ENCODE data around the gene MEF2A.
"Not testable (repeated sequence)": the region's sequence is repeated elsewhere in the genome, so short reads cannot be mapped to it uniquely, and the experiment has no call there.

MEF2A gene

DNA sequence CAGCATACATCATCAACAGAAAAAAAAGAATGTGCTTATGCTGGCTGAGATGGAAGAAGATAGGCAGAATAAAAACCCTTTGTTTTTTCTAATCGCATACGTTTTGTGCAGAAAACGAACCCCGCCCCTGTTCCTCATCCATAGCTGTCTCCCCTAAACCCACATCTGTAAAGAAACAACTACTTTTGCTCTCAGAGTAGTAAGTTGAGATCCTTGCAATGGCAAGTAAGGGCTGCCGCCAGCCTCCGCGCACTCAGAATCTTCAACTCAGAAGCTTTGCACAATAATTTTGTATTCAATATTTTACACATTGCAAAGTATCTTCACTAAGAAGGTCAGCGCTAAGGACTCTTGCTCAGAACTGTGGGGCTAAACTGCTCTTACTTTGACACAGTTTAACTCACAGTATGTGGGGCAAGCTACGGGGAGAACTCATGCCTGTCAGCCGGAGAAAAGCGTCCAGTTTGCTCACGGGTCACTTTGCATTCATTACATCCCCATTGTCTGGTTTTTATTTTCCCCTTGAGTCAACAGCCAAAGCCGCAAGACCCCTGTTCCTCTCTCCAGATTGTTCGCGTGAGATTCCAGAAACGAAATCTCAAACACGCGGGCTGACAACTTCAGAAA, 166.5 kb downstream of the MEF2A start:
- peak in 1 of 2 donors; percentile 18 for DNase-seq

- peak in 1 of 2 donors; percentile 13 for DNase-seq
Observed at GRCh38 chr15:99732751-99733267, 167.0 kb downstream of the MEF2A start.

DNA sequence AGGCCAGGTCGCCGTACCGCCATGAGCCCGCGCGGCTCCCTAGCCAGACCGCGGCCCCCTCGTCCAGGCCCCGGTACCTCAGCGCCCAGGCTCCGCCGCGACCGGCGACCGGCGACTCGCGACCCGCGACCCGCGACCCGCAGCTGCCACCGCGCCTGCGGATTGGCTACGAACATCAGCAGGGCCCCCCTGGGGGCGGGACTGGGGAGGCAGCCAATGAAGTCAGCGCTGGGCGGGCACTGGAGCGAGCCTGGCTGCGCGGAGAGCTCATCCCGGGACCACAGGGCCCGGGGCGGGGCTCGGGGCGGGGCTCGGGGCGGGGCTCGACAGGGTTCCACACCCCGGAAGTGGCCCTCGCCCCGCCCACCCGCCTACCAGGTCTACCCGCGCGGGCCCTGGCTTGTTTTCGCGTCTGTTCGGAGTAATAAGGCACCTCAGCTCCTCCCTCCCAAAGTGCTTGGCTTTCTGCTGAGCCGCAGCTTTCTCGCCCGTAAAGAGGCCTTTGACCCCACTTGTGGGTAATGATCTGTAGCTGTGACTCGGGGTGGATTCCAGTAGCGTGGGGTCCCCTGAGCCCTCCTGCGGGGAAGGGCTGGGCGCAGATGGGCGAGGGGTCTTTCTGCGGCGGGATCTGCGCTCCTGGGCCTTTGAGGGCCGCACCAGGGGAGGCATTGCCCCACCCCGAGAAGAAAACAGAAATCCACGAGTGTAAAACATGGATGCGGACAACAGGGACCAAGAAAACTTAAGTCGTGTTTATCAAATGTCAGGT, 167.7 kb downstream of the MEF2A start, which contains the start of gene LYSMD4:
LYSMD4 (minus strand) TSS at position 170 of the 772 bp plus-strand sequence. CDS start 1,438 bp downstream, outside the sequence.
- peak; percentile 97 to 98 for DNase-seq

DNA sequence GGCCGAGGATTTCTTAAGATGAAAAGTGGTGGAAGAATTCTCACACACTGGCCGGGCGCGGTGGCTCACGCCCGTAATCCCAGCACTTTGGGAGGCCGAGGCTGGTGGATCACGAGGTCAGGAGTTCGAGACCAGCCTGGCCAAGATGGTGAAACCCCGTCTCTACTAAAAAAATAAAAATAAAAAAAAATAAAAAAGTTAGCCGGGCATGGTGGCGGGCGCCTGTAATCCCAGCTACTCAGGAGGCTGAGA, 168.2 kb downstream of the MEF2A start:
- DNase-seq: not testable (repeated sequence)

DNA sequence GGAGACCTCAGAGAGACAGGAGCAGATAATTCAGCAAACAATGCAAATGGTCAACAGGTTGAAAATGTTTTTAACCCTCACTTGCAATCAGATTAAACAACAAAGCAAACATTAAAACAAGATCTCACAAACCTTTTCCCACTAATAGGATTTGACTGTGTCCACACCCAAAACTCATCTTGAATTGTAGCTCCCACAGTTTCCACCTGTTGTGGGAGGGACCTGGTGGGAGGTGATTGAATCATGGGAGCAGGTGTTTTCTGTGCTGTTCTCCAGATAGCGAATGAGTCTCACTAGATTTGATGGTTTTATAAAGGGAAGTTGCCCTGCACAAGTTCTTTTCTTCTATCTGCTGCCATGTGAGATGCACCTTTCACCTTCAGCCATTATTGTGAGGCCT, 168.8 kb downstream of the MEF2A start:
- DNase-seq: no peak

DNA sequence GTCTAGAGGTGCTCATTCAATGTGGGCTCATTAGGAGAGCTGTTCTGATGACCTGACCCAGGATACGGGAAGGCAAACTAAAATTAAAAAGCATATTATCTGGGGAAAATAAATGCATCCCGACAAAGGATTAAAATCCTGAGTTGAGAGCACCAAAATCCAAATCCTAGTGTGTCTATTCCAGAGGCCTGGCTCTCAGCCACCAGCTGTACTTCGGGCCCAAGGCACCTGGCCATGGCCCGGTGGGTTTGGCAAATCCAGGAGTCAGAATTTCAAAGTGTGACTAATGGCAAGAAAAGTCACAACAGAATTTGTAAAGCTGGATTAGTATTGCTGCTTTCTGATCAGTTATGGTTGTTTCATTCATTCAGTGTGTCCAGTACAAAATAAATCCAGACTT, 170.1 kb downstream of the MEF2A start:
- no peak for DNase-seq

GRCh38 chr15:99736702-99737101, 170.9 kb downstream of the MEF2A start:
- DNase-seq: no peak

DNA sequence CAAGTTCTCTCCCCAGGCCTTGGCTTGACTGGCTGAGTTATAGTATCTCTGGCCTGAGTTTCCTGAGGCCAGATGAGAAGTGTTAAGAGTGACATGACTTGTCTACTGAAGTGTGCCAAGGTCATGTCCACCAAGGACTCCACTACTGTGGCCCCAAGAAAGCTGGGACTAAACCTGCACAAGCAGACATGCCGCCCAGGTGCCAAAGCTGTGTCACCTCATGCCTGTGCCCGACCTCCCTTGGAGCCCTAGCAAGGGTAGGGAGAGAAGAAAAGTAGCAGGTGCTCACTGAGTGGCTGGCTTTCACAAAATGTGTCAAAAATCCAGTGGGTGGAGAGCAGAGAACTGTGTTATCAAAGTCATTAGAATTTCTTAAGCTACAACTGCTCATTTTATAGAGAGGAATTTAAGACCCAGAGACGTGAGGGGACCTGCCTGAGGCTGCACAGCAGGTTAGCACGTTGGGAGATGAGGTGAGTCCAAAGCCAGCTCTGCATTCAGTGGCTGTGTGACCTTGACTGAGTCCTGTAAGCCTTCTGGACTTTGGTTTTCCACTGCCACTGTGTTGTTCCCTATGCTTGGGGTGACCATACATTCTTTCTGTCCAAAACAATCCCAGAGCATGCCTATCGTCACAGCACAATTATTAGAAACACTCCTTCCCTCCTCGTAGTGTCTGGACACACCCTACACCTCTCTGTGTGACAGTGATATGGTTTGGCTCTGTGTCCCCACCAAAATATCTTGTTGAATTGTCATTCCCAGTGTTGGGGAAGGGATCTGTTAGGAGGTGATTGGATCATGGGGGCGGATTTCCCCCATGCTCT, 172.4 kb downstream of the MEF2A start:
- DNase-seq: no peak

GRCh38 chr15:99741835-99742234, 176.1 kb downstream of the MEF2A start:
- DNase-seq: no peak

GRCh38 chr15:99744142-99744541, 178.4 kb downstream of the MEF2A start:
- DNase-seq: no peak

- DNase-seq: no peak
Observed at GRCh38 chr15:99745370-99746086, 179.7 kb downstream of the MEF2A start.

DNA sequence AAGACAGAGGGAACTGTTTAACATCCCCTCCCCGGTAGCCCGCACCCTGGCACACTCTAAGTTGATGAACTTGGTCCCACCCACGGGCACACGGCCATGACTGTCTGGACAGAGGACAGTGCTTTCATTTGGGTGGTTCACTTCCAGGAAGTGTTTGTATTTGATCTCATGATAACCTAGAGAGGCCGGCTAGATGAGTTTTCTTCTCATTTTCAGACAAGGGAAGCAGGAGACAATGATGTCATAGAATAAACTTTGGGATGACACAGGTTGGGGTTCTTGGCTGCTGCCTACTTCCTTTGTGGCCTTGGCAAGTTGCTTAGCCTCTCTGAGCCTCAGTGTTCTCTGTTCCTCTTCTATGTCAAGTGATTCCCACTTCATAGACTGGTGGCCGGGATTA, 183.6 kb downstream of the MEF2A start:
- peak; percentile 73 to 83 for DNase-seq

GRCh38 chr15:99750326-99750725, 184.5 kb downstream of the MEF2A start:
- DNase-seq: not testable (repeated sequence)

GRCh38 chr15:99752556-99752955, 186.8 kb downstream of the MEF2A start:
- no peak for DNase-seq

- no peak for DNase-seq
Observed at GRCh38 chr15:99753066-99753465, 187.3 kb downstream of the MEF2A start.

GRCh38 chr15:99755692-99756409, 190.1 kb downstream of the MEF2A start:
- peak; percentile 77 to 83 for DNase-seq

- DNase-seq: no peak
Observed at GRCh38 chr15:99762288-99762687, 196.5 kb downstream of the MEF2A start.

- DNase-seq: no peak
Observed at GRCh38 chr15:99763827-99764226, 198.0 kb downstream of the MEF2A start.

- DNase-seq: no peak
Observed at GRCh38 chr15:99764522-99764921, 198.7 kb downstream of the MEF2A start.

All from inflammatory macrophage (primary cell).